ENCODE results near the gene NLRP1. TPM values are rescaled to one million over a fixed set of nuclear protein-coding genes. Genes with fewer than 3 reads are reported as not detected.

Gene NLRP1
- total RNA-seq, 1 donor from 2014 or later: 48.1 TPM

- Histone ChIP-seq H3K27ac (ENCODE audit: low read depth, low read length) (no peak overlapping the region), H3K4me3 (ENCODE audit: insufficient read depth, low read depth, low read length) (no peak overlapping the region), H3K36me3 (ENCODE audit: insufficient read depth, low read length) (no peaks in the 10 kb centered on the region), H2AFZ (ENCODE audit: low read depth, low read length) (no peak overlapping the region), H3K4me1 (ENCODE audit: insufficient read depth, low read length) (no peaks in the 10 kb centered on the region), H3K9ac (ENCODE audit: low read length) (no peak overlapping the region), H3K9me3 (ENCODE audit: insufficient read depth, low read depth, low read length) (no peaks in the 10 kb centered on the region), H3K4me2 (ENCODE audit: low read length) (no peak overlapping the region), H3K79me2 (ENCODE audit: insufficient read depth, low read length) (no peaks in the 10 kb centered on the region), H3K27me3 (ENCODE audit: insufficient read depth, low read length) (no peaks in the 10 kb centered on the region), H4K20me1 (ENCODE audit: insufficient read depth, low read length) (no peaks in the 10 kb centered on the region)
- H3K27me3 Mint-ChIP-seq (ENCODE audit: low read depth, unreplicated experiment): peaks cover 8% of the 10 kb centered on the region
- peaks cover 5% of the 10 kb centered on the region for H3K36me3 Mint-ChIP-seq (ENCODE audit: low read depth, unreplicated experiment)
- FAIRE-seq (no peak), DNase-seq (ENCODE audit: low read depth) (no peak)
- no peak for TF ChIP-seq EZH2 (IDR thresholded peaks at IDR 0.05; ENCODE audit: insufficient read depth, low read length)
- TF ChIP-seq, protein P1, sequence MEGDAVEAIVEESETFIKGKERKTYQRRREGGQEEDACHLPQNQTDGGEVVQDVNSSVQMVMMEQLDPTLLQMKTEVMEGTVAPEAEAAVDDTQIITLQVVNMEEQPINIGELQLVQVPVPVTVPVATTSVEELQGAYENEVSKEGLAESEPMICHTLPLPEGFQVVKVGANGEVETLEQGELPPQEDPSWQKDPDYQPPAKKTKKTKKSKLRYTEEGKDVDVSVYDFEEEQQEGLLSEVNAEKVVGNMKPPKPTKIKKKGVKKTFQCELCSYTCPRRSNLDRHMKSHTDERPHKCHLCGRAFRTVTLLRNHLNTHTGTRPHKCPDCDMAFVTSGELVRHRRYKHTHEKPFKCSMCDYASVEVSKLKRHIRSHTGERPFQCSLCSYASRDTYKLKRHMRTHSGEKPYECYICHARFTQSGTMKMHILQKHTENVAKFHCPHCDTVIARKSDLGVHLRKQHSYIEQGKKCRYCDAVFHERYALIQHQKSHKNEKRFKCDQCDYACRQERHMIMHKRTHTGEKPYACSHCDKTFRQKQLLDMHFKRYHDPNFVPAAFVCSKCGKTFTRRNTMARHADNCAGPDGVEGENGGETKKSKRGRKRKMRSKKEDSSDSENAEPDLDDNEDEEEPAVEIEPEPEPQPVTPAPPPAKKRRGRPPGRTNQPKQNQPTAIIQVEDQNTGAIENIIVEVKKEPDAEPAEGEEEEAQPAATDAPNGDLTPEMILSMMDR (IDR thresholded peaks at IDR 0.05; ENCODE audit: insufficient read depth, low read depth, low read length): no peak
- H3K4me1 Mint-ChIP-seq (ENCODE audit: low read depth, unreplicated experiment): peaks cover 8% of the 10 kb centered on the region
- H3K4me3 Mint-ChIP-seq (ENCODE audit: unreplicated experiment): no peak overlapping the region
- peaks cover 4% of the 10 kb centered on the region for H3K9me3 Mint-ChIP-seq (ENCODE audit: unreplicated experiment)
- no peak overlapping the region for H3K27ac Mint-ChIP-seq (ENCODE audit: unreplicated experiment)
Observed at GRCh38 chr17:5563456-5563855, 20.9 kb downstream of the NLRP1 start.

GRCh38 chr17:5562661-5563360 is 21.5 kb downstream of the NLRP1 start:
- peaks cover 3% of the 10 kb centered on the region for H3K4me1 ChIP-seq (ENCODE audit: insufficient read depth, low read length)
- peaks cover 8% of the 10 kb centered on the region for H3K27me3 Mint-ChIP-seq (ENCODE audit: low read depth, unreplicated experiment)
- FAIRE-seq: no peak

More at GRCh38 chr17:5562661-5563360, 21.5 kb downstream of the NLRP1 start:
- DNase-seq (ENCODE audit: low read depth): no peak
- TF ChIP-seq, protein P1 (IDR thresholded peaks at IDR 0.05; ENCODE audit: insufficient read depth, low read depth, low read length): no peak
- TF ChIP-seq EZH2 (IDR thresholded peaks at IDR 0.05; ENCODE audit: insufficient read depth, low read length): no peak
- Histone ChIP-seq H3K9me3 (ENCODE audit: insufficient read depth, low read depth, low read length) (no peaks in the 10 kb centered on the region), H3K27ac (ENCODE audit: low read depth, low read length) (no peak overlapping the region), H3K4me2 (ENCODE audit: low read length) (no peak overlapping the region), H3K36me3 (ENCODE audit: insufficient read depth, low read length) (no peaks in the 10 kb centered on the region), H3K9ac (ENCODE audit: low read length) (no peak overlapping the region), H4K20me1 (ENCODE audit: insufficient read depth, low read length) (no peaks in the 10 kb centered on the region), H3K27me3 (ENCODE audit: insufficient read depth, low read length) (no peaks in the 10 kb centered on the region), H2AFZ (ENCODE audit: low read depth, low read length) (no peak overlapping the region), H3K79me2 (ENCODE audit: insufficient read depth, low read length) (no peaks in the 10 kb centered on the region), H3K4me3 (ENCODE audit: insufficient read depth, low read depth, low read length) (no peak overlapping the region)
- Mint-ChIP-seq H3K4me1 (ENCODE audit: low read depth, unreplicated experiment) (peaks cover 9% of the 10 kb centered on the region), H3K27ac (ENCODE audit: unreplicated experiment) (peak overlapping the region; percentile 31), H3K36me3 (ENCODE audit: low read depth, unreplicated experiment) (peaks cover 5% of the 10 kb centered on the region), H3K4me3 (ENCODE audit: unreplicated experiment) (peak overlapping the region; percentile 11), H3K9me3 (ENCODE audit: unreplicated experiment) (peaks cover 4% of the 10 kb centered on the region)

Data from astrocyte (in vitro differentiated cells and primary cell).